ENCODE results near the gene COX14. TPM values are rescaled to one million over a fixed set of nuclear protein-coding genes. Genes with fewer than 3 reads are reported as not detected.

COX14 gene
- total and polyA plus RNA-seq, 4 donors: 26.7 to 172 (median 53.5) TPM

- Histone ChIP-seq H3K27me3 (ENCODE audit: control insufficient read depth in 4 of 4, insufficient read depth in 4 of 4, low read length in 3 of 4) (no peaks in the 10 kb centered on the region), H3K4me1 (ENCODE audit: control insufficient read depth in 4 of 4, insufficient read depth in 4 of 4, low read length in 3 of 4) (peaks cover 0 to 1% (median 0%) of the 10 kb centered on the region in 4 donors), H3K9ac (ENCODE audit: low read depth in 1 of 2, low read length in 2 of 2) (no peak overlapping the region), H3K36me3 (ENCODE audit: control insufficient read depth in 4 of 4, insufficient read depth in 3 of 4, low read depth in 1 of 4, low read length in 3 of 4) (peaks cover 8 to 38% (median 24%) of the 10 kb centered on the region in 4 donors), H3K9me3 (ENCODE audit: control insufficient read depth in 4 of 4, low read length in 3 of 4) (no peaks in the 10 kb centered on the region), H3K4me3 (ENCODE audit: low read depth in 1 of 3, low read length in 3 of 3) (no peak overlapping the region), H3K27ac (ENCODE audit: low read depth in 1 of 2, low read length in 2 of 2) (no peak overlapping the region)
- no peak for TF ChIP-seq GABPA (IDR thresholded peaks at IDR 0.05 in 1 of 2, conservative IDR thresholded peaks at IDR 0.05 in 1 of 2)
- no peak for TF ChIP-seq HNF4G (IDR thresholded peaks at IDR 0.05)
- TF ChIP-seq SP1 (IDR thresholded peaks at IDR 0.05): no peak
- TF ChIP-seq FOXA1 (IDR thresholded peaks at IDR 0.05): no peak
- TF ChIP-seq YY1 (IDR thresholded peaks at IDR 0.05): no peak
- TF ChIP-seq TAF1 (conservative IDR thresholded peaks at IDR 0.05): no peak
- TF ChIP-seq RAD21 (IDR thresholded peaks at IDR 0.05): no peak
- TF ChIP-seq FOXA2 (IDR thresholded peaks at IDR 0.05): no peak
- no peak for DNase-seq (ENCODE audit: low spot score)
- WGBS: 83% methylated on average over 5 of the region's 5 CpGs
Measured at GRCh38 chr12:50121641-50122040, 9.6 kb downstream of the COX14 start.

GRCh38 chr12:50123203-50123602 lies 11.2 kb downstream of the COX14 start:
- Histone ChIP-seq H3K4me3 (ENCODE audit: low read depth in 1 of 3, low read length in 3 of 3) (no peak overlapping the region), H3K9ac (ENCODE audit: low read depth in 1 of 2, low read length in 2 of 2) (no peak overlapping the region), H3K4me1 (ENCODE audit: control insufficient read depth in 4 of 4, insufficient read depth in 4 of 4, low read length in 3 of 4) (no peaks in the 10 kb centered on the region), H3K27ac (ENCODE audit: low read depth in 1 of 2, low read length in 2 of 2) (no peak overlapping the region), H3K27me3 (ENCODE audit: control insufficient read depth in 4 of 4, insufficient read depth in 4 of 4, low read length in 3 of 4) (no peaks in the 10 kb centered on the region), H3K36me3 (ENCODE audit: control insufficient read depth in 4 of 4, insufficient read depth in 3 of 4, low read depth in 1 of 4, low read length in 3 of 4) (peaks cover 8 to 38% (median 24%) of the 10 kb centered on the region in 4 donors), H3K9me3 (ENCODE audit: control insufficient read depth in 4 of 4, low read length in 3 of 4) (no peaks in the 10 kb centered on the region)
- no peak for DNase-seq (ENCODE audit: low spot score)
- no peak for TF ChIP-seq EGR1 (IDR thresholded peaks at IDR 0.05; ENCODE audit: low read depth in 2 of 2)
- no peak for TF ChIP-seq ATF3 (IDR thresholded peaks at IDR 0.05)
- no peak for TF ChIP-seq FOXA2 (IDR thresholded peaks at IDR 0.05)
- TF ChIP-seq RAD21 (IDR thresholded peaks at IDR 0.05): no peak
- no peak for TF ChIP-seq RXRA (IDR thresholded peaks at IDR 0.05)
- TF ChIP-seq FOXA1 (IDR thresholded peaks at IDR 0.05): no peak
- no peak for TF ChIP-seq NR2F2 (IDR thresholded peaks at IDR 0.05)
- TF ChIP-seq, protein P1, sequence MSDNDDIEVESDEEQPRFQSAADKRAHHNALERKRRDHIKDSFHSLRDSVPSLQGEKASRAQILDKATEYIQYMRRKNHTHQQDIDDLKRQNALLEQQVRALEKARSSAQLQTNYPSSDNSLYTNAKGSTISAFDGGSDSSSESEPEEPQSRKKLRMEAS (IDR thresholded peaks at IDR 0.05): no peak
- no peak for TF ChIP-seq SP1 (IDR thresholded peaks at IDR 0.05)
- no peak for TF ChIP-seq TAF1 (conservative IDR thresholded peaks at IDR 0.05)
- TF ChIP-seq JUND (IDR thresholded peaks at IDR 0.05): no peak
- TF ChIP-seq HNF4A (conservative IDR thresholded peaks at IDR 0.05): no peak
- no peak for TF ChIP-seq GABPA (IDR thresholded peaks at IDR 0.05 in 1 of 2, conservative IDR thresholded peaks at IDR 0.05 in 1 of 2)
- TF ChIP-seq, protein P2, sequence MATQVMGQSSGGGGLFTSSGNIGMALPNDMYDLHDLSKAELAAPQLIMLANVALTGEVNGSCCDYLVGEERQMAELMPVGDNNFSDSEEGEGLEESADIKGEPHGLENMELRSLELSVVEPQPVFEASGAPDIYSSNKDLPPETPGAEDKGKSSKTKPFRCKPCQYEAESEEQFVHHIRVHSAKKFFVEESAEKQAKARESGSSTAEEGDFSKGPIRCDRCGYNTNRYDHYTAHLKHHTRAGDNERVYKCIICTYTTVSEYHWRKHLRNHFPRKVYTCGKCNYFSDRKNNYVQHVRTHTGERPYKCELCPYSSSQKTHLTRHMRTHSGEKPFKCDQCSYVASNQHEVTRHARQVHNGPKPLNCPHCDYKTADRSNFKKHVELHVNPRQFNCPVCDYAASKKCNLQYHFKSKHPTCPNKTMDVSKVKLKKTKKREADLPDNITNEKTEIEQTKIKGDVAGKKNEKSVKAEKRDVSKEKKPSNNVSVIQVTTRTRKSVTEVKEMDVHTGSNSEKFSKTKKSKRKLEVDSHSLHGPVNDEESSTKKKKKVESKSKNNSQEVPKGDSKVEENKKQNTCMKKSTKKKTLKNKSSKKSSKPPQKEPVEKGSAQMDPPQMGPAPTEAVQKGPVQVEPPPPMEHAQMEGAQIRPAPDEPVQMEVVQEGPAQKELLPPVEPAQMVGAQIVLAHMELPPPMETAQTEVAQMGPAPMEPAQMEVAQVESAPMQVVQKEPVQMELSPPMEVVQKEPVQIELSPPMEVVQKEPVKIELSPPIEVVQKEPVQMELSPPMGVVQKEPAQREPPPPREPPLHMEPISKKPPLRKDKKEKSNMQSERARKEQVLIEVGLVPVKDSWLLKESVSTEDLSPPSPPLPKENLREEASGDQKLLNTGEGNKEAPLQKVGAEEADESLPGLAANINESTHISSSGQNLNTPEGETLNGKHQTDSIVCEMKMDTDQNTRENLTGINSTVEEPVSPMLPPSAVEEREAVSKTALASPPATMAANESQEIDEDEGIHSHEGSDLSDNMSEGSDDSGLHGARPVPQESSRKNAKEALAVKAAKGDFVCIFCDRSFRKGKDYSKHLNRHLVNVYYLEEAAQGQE (IDR thresholded peaks at IDR 0.05): no peak
- WGBS: 86% methylated on average over 2 of the region's 2 CpGs

GRCh38 chr12:50127546-50127945 lies 15.5 kb downstream of the COX14 start:
- DNase-seq (ENCODE audit: low spot score): no peak
- peaks cover 2 to 30% (median 21%) of the 10 kb centered on the region in 4 donors for H3K36me3 ChIP-seq (ENCODE audit: control insufficient read depth in 4 of 4, insufficient read depth in 3 of 4, low read depth in 1 of 4, low read length in 3 of 4)
- H3K9me3 ChIP-seq (ENCODE audit: control insufficient read depth in 4 of 4, low read length in 3 of 4): no peaks in the 10 kb centered on the region
- H3K4me1 ChIP-seq (ENCODE audit: control insufficient read depth in 4 of 4, insufficient read depth in 4 of 4, low read length in 3 of 4): peaks cover 0 to under 1% (median 0%) of the 10 kb centered on the region in 4 donors
- no peak overlapping the region for H3K4me3 ChIP-seq (ENCODE audit: low read depth in 1 of 3, low read length in 3 of 3)
- no peak overlapping the region for H3K9ac ChIP-seq (ENCODE audit: low read depth in 1 of 2, low read length in 2 of 2)
- H3K27ac ChIP-seq (ENCODE audit: low read depth in 1 of 2, low read length in 2 of 2): no peak overlapping the region
- WGBS: 89% methylated on average over 2 of the region's 2 CpGs
- H3K27me3 ChIP-seq (ENCODE audit: control insufficient read depth in 4 of 4, insufficient read depth in 4 of 4, low read length in 3 of 4): no peaks in the 10 kb centered on the region
- TF ChIP-seq TAF1 (conservative IDR thresholded peaks at IDR 0.05) (no peak), EGR1 (IDR thresholded peaks at IDR 0.05; ENCODE audit: low read depth in 2 of 2) (no peak), CTCF (IDR thresholded peaks at IDR 0.05; ENCODE audit: low read depth, low read length, missing input control) (no peak), JUND (IDR thresholded peaks at IDR 0.05) (no peak), FOXA2 (IDR thresholded peaks at IDR 0.05) (no peak), HNF4A (conservative IDR thresholded peaks at IDR 0.05) (no peak), SP1 (IDR thresholded peaks at IDR 0.05) (no peak), ATF3 (IDR thresholded peaks at IDR 0.05) (no peak)
- TF ChIP-seq, protein P2 (IDR thresholded peaks at IDR 0.05): no peak

Data from liver (tissue), 9 donors.